Astrocyte (in vitro differentiated cells and primary cell): ENCODE results near the gene GYG2. TPM values are rescaled to one million over a fixed set of nuclear protein-coding genes. Genes with fewer than 3 reads are reported as not detected.
A peak's percentile ranks its signal among the peaks of the same experiment; 100 is the strongest.

Experiments
- DNase-seq: peaks from one replicate; pipeline ENCODE4 v3.0.0-alpha.2; 2010; ENCODE audit warnings: low read depth
- FAIRE-seq: peaks from 2 replicates; lab custom pipeline; 2011; peaks lifted over from hg19 to GRCh38; lab: Jason Lieb, UNC
- H2AFZ ChIP-seq: 2 replicates; pipeline ENCODE4 v1.6.0; 2012; ENCODE audit warnings: low read depth, low read length, inconsistent platforms
- H3K27ac ChIP-seq: 2 replicates; pipeline ENCODE4 v1.5.1; 2011; ENCODE audit warnings: low read depth, low read length, inconsistent platforms
- H3K27me3 ChIP-seq: 2 replicates; pipeline ENCODE4 v1.6.0; 2011; ENCODE audit warnings: low read length, inconsistent platforms; ENCODE audit not compliant: insufficient read depth
- H3K36me3 ChIP-seq: 2 replicates; pipeline ENCODE4 v1.5.1; 2011; ENCODE audit warnings: low read length, inconsistent platforms; ENCODE audit not compliant: insufficient read depth
- H3K4me1 ChIP-seq: 2 replicates; pipeline ENCODE4 v1.5.1; 2011; ENCODE audit warnings: low read length, inconsistent platforms; ENCODE audit not compliant: insufficient read depth
- H3K4me2 ChIP-seq: 2 replicates; pipeline ENCODE4 v1.6.0; 2012; ENCODE audit warnings: low read length, inconsistent platforms
- H3K4me3 ChIP-seq: 2 replicates; pipeline ENCODE4 v1.5.1; 2011; ENCODE audit warnings: low read depth, mild to moderate bottlenecking, low read length, inconsistent platforms; ENCODE audit not compliant: insufficient read depth
- H3K79me2 ChIP-seq: 2 replicates; pipeline ENCODE4 v1.6.0; 2012; ENCODE audit warnings: mild to moderate bottlenecking, low read length, inconsistent platforms; ENCODE audit not compliant: insufficient read depth
- H3K9ac ChIP-seq: 2 replicates; pipeline ENCODE4 v1.6.0; 2012; ENCODE audit warnings: mild to moderate bottlenecking, low read length, inconsistent platforms
- H3K9me3 ChIP-seq: 2 replicates; pipeline ENCODE4 v1.5.1; 2012; ENCODE audit warnings: low read depth, mild to moderate bottlenecking, low read length, inconsistent platforms; ENCODE audit not compliant: insufficient read depth
- H4K20me1 ChIP-seq: 2 replicates; pipeline ENCODE4 v1.6.0; 2012; ENCODE audit warnings: low read length, inconsistent platforms; ENCODE audit not compliant: insufficient read depth
- H3K27ac Mint-ChIP-seq: one replicate; pipeline ENCODE4 v1.8.0; 2021; ENCODE audit warnings: mild to moderate bottlenecking, mixed read lengths; ENCODE audit not compliant: unreplicated experiment
- H3K27me3 Mint-ChIP-seq: one replicate; pipeline ENCODE4 v1.8.0; 2021; ENCODE audit warnings: low read depth, mixed read lengths; ENCODE audit not compliant: unreplicated experiment
- H3K36me3 Mint-ChIP-seq: one replicate; pipeline ENCODE4 v1.8.0; 2021; ENCODE audit warnings: low read depth, mixed read lengths; ENCODE audit not compliant: unreplicated experiment
- H3K4me1 Mint-ChIP-seq: one replicate; pipeline ENCODE4 v1.8.0; 2021; ENCODE audit warnings: low read depth, mixed read lengths; ENCODE audit not compliant: unreplicated experiment
- H3K4me3 Mint-ChIP-seq: one replicate; pipeline ENCODE4 v1.8.0; 2021; ENCODE audit warnings: mild to moderate bottlenecking, moderate library complexity, mixed read lengths; ENCODE audit not compliant: unreplicated experiment
- H3K9me3 Mint-ChIP-seq: one replicate; pipeline ENCODE4 v1.8.0; 2021; ENCODE audit warnings: mild to moderate bottlenecking, mixed read lengths; ENCODE audit not compliant: unreplicated experiment
- CTCF ChIP-seq: IDR thresholded peaks from 2 replicates; pipeline ENCODE4 v1.5.1; 2011; ENCODE audit warnings: low read depth, mild to moderate bottlenecking, inconsistent platforms, low read length, moderate library complexity; ENCODE audit not compliant: insufficient read depth
- EZH2 ChIP-seq: IDR thresholded peaks from 2 replicates; pipeline ENCODE4 v1.6.1; 2012; ENCODE audit warnings: mild to moderate bottlenecking, low read length, inconsistent platforms; ENCODE audit not compliant: insufficient read depth
- total RNA-seq: library from RNA; stranded (reverse); gene quantifications from 2 replicates; pipeline ENCODE4 v1.2.1, GENCODE V29; 2021

GYG2 gene
- total RNA-seq, 1 donor from 2014 or later = 15.5 TPM

- H3K27me3 ChIP-seq = peaks cover 9% of the 10 kb centered on the region
- no peak overlapping the region for H2AFZ ChIP-seq
- no peak for DNase-seq
- H3K9me3 ChIP-seq = no peaks in the 10 kb centered on the region
- H4K20me1 ChIP-seq = no peaks in the 10 kb centered on the region
- peak; percentile 81 for FAIRE-seq
- H3K4me1 ChIP-seq = no peaks in the 10 kb centered on the region
- H3K27ac ChIP-seq = no peak overlapping the region
- Mint-ChIP-seq H3K36me3 (peaks cover 11% of the 10 kb centered on the region), H3K4me1 (peaks cover 7% of the 10 kb centered on the region), H3K9me3 (peaks cover 3% of the 10 kb centered on the region), H3K27ac (no peak overlapping the region), H3K27me3 (no peaks in the 10 kb centered on the region), H3K4me3 (peak overlapping the region; percentile 75)
- no peak overlapping the region for H3K4me2 ChIP-seq
- H3K9ac ChIP-seq = no peak overlapping the region
- H3K36me3 ChIP-seq = no peaks in the 10 kb centered on the region
- no peak overlapping the region for H3K4me3 ChIP-seq
- no peaks in the 10 kb centered on the region for H3K79me2 ChIP-seq
- no peak for TF ChIP-seq CTCF
- no peak for TF ChIP-seq EZH2
Observed at GRCh38 chrX:2831471-2832228, 2.9 kb downstream of the GYG2 start.

- no peaks in the 10 kb centered on the region for H3K27me3 Mint-ChIP-seq
- no peak overlapping the region for H3K4me3 ChIP-seq
- no peaks in the 10 kb centered on the region for H3K79me2 ChIP-seq
- FAIRE-seq (no peak), DNase-seq (no peak)
- no peak overlapping the region for H3K4me3 Mint-ChIP-seq
- no peak for TF ChIP-seq CTCF
- no peak for TF ChIP-seq EZH2
- H3K9me3 Mint-ChIP-seq = peaks cover 3% of the 10 kb centered on the region
- H4K20me1 ChIP-seq = no peaks in the 10 kb centered on the region
- no peak overlapping the region for H3K27ac ChIP-seq
- no peaks in the 10 kb centered on the region for H3K36me3 ChIP-seq
- H3K4me1 Mint-ChIP-seq = peaks cover 15% of the 10 kb centered on the region
- no peaks in the 10 kb centered on the region for H3K27me3 ChIP-seq
- no peak overlapping the region for H3K27ac Mint-ChIP-seq
- no peak overlapping the region for H3K4me2 ChIP-seq
- no peaks in the 10 kb centered on the region for H3K4me1 ChIP-seq
- H2AFZ ChIP-seq = no peak overlapping the region
- H3K9me3 ChIP-seq = no peaks in the 10 kb centered on the region
- no peak overlapping the region for H3K9ac ChIP-seq
- H3K36me3 Mint-ChIP-seq = peaks cover 10% of the 10 kb centered on the region
Observed at GRCh38 chrX:2837961-2838360, 9.2 kb downstream of the GYG2 start.

- DNase-seq (no peak), FAIRE-seq (peak; percentile 76)
- no peaks in the 10 kb centered on the region for H3K79me2 ChIP-seq
- no peak overlapping the region for H3K4me3 ChIP-seq
- H3K36me3 ChIP-seq = no peaks in the 10 kb centered on the region
- H3K27ac ChIP-seq = no peak overlapping the region
- H2AFZ ChIP-seq = no peak overlapping the region
- Mint-ChIP-seq H3K4me3 (no peak overlapping the region), H3K27ac (no peak overlapping the region), H3K27me3 (no peaks in the 10 kb centered on the region), H3K9me3 (peaks cover 3% of the 10 kb centered on the region), H3K36me3 (peaks cover 6% of the 10 kb centered on the region), H3K4me1 (peaks cover 11% of the 10 kb centered on the region)
- no peak overlapping the region for H3K4me2 ChIP-seq
- no peaks in the 10 kb centered on the region for H3K9me3 ChIP-seq
- H3K4me1 ChIP-seq = no peaks in the 10 kb centered on the region
- no peak overlapping the region for H3K9ac ChIP-seq
- no peaks in the 10 kb centered on the region for H4K20me1 ChIP-seq
- no peak for TF ChIP-seq EZH2
- TF ChIP-seq CTCF = no peak
- H3K27me3 ChIP-seq = no peaks in the 10 kb centered on the region
Observed at GRCh38 chrX:2840961-2841360, 12.2 kb downstream of the GYG2 start.
